HEK293 (cell line): ENCODE measurements around the gene MRPS18A.

ENCODE experiments used
- FEZF1 ChIP-seq: fragments of 450-650 bp; formaldehyde crosslinking; IDR thresholded peaks from 2 replicates; pipeline ENCODE4 v1.5.1; 2016; ENCODE audit warnings: missing biosample characterization, missing genetic modification characterization
- GFI1B ChIP-seq: fragments of 450-650 bp; formaldehyde crosslinking; IDR thresholded peaks from 2 replicates; pipeline ENCODE4 v1.5.1; 2016; ENCODE audit warnings: missing biosample characterization, missing genetic modification characterization
- GLI2 ChIP-seq: fragments of 450-650 bp; formaldehyde crosslinking; IDR thresholded peaks from 2 replicates; pipeline ENCODE4; 2017; ENCODE audit warnings: missing biosample characterization, missing genetic modification characterization, low read depth, borderline replicate concordance
- GLIS1 ChIP-seq: fragments of 450-650 bp; formaldehyde crosslinking; IDR thresholded peaks from 2 replicates; pipeline ENCODE4 v1.5.1; 2016; ENCODE audit warnings: missing biosample characterization, missing genetic modification characterization
- GLIS2 ChIP-seq: fragments of 450-650 bp; formaldehyde crosslinking; IDR thresholded peaks from 2 replicates; pipeline ENCODE4 v1.5.1; 2016; ENCODE audit warnings: missing biosample characterization, missing genetic modification characterization
- HOXD13 ChIP-seq: sonication (generic); formaldehyde crosslinking; IDR thresholded peaks from 2 replicates; pipeline ENCODE4 v1.8.0; 2022; ENCODE audit warnings: missing genetic modification reagents, borderline replicate concordance
- KLF9 ChIP-seq: fragments of 450-650 bp; formaldehyde crosslinking; IDR thresholded peaks from 2 replicates; pipeline ENCODE4 v1.5.1; 2016; ENCODE audit warnings: missing biosample characterization, missing genetic modification characterization, low read depth
- MYNN ChIP-seq: fragments of 450-650 bp; formaldehyde crosslinking; IDR thresholded peaks from 2 replicates; pipeline ENCODE4 v1.5.1; 2016; ENCODE audit warnings: missing biosample characterization, missing genetic modification characterization, borderline replicate concordance
- OVOL3 ChIP-seq: fragments of 450-650 bp; formaldehyde crosslinking; IDR thresholded peaks from 2 replicates; pipeline ENCODE4 v1.5.1; 2016; ENCODE audit warnings: missing biosample characterization, missing genetic modification characterization
- REPIN1 ChIP-seq: fragments of 450-650 bp; formaldehyde crosslinking; IDR thresholded peaks from 2 replicates; pipeline ENCODE4 v1.5.1; 2017; ENCODE audit warnings: missing biosample characterization, missing genetic modification characterization, low read depth
- SP2 ChIP-seq: fragments of 450-650 bp; formaldehyde crosslinking; IDR thresholded peaks from 2 replicates; pipeline ENCODE4 v1.5.1; 2016; ENCODE audit warnings: missing biosample characterization, missing genetic modification characterization
- YY1 ChIP-seq: fragments of 450-650 bp; formaldehyde crosslinking; IDR thresholded peaks from 2 replicates; pipeline ENCODE4 v1.5.1; 2018; ENCODE audit warnings: missing biosample characterization, missing genetic modification characterization
- ZFHX2 ChIP-seq: fragments of 450-650 bp; formaldehyde crosslinking; conservative IDR thresholded peaks from 2 replicates; pipeline ENCODE4 v1.5.1; 2016; ENCODE audit warnings: missing biosample characterization, missing genetic modification characterization
- ZIC2 ChIP-seq: fragments of 450-650 bp; formaldehyde crosslinking; IDR thresholded peaks from 2 replicates; pipeline ENCODE4 v1.5.1; 2016; ENCODE audit warnings: missing biosample characterization, missing genetic modification characterization
- ZNF138 ChIP-seq: fragments of 450-650 bp; formaldehyde crosslinking; IDR thresholded peaks from 2 replicates; pipeline ENCODE4 v1.5.1; 2016; ENCODE audit warnings: missing biosample characterization, missing genetic modification characterization, borderline replicate concordance
- ZNF18 ChIP-seq: fragments of 450-650 bp; formaldehyde crosslinking; IDR thresholded peaks from 2 replicates; pipeline ENCODE4 v1.5.1; 2016; ENCODE audit warnings: missing biosample characterization, missing genetic modification characterization
- ZNF214 ChIP-seq: fragments of 450-650 bp; formaldehyde crosslinking; IDR thresholded peaks from 2 replicates; pipeline ENCODE4 v1.5.1; 2017; ENCODE audit warnings: missing biosample characterization, mild to moderate bottlenecking, missing genetic modification characterization, borderline replicate concordance
- ZNF248 ChIP-seq: fragments of 450-650 bp; formaldehyde crosslinking; IDR thresholded peaks from 2 replicates; pipeline ENCODE4 v1.5.1; 2017; ENCODE audit warnings: missing biosample characterization, missing genetic modification characterization
- ZNF274 ChIP-seq, 2 experiments: fragments of 200-500 bp in 1 of 2; fragments of 450-650 bp in 1 of 2; sonication (Bioruptor generic) in 1 of 2; formaldehyde crosslinking in 1 of 2; IDR thresholded peaks; 2 replicates each; pipeline versions ENCODE4 v1.5.1 to v1.6.1; 2014 to 2016; ENCODE audit warnings: borderline replicate concordance in 1 of 2, inconsistent platforms in 1 of 2, low read length in 1 of 2, missing biosample characterization in 1 of 2, missing genetic modification characterization in 1 of 2
- ZNF292 ChIP-seq: fragments of 450-650 bp; formaldehyde crosslinking; IDR thresholded peaks from 2 replicates; pipeline ENCODE4 v1.5.1; 2016; ENCODE audit warnings: low read depth, missing biosample characterization, missing genetic modification characterization, borderline replicate concordance
- ZNF394 ChIP-seq: fragments of 450-650 bp; formaldehyde crosslinking; IDR thresholded peaks from 2 replicates; pipeline ENCODE4 v1.5.1; 2016; ENCODE audit warnings: missing biosample characterization, missing genetic modification characterization, mild to moderate bottlenecking, moderate library complexity, borderline replicate concordance
- ZNF416 ChIP-seq: fragments of 450-650 bp; formaldehyde crosslinking; IDR thresholded peaks from 2 replicates; pipeline ENCODE4 v1.5.1; 2016; ENCODE audit warnings: missing biosample characterization, missing genetic modification characterization
- ZNF426 ChIP-seq: fragments of 450-650 bp; formaldehyde crosslinking; IDR thresholded peaks from 2 replicates; pipeline ENCODE4 v1.5.1; 2017; ENCODE audit warnings: missing biosample characterization, missing genetic modification characterization, mild to moderate bottlenecking, inconsistent platforms, moderate library complexity
- ZNF513 ChIP-seq: fragments of 450-650 bp; IDR thresholded peaks from 2 replicates; pipeline ENCODE4 v1.5.1; 2018; ENCODE audit warnings: missing biosample characterization, missing genetic modification characterization
- ZNF549 ChIP-seq: fragments of 450-650 bp; IDR thresholded peaks from 2 replicates; pipeline ENCODE4 v1.5.1; 2018; ENCODE audit warnings: missing biosample characterization, missing genetic modification characterization, mild to moderate bottlenecking, inconsistent platforms, moderate library complexity
- ZNF558 ChIP-seq: fragments of 450-650 bp; formaldehyde crosslinking; IDR thresholded peaks from 2 replicates; pipeline ENCODE4 v1.5.1; 2016; ENCODE audit warnings: missing biosample characterization, missing genetic modification characterization
- ZNF571 ChIP-seq: fragments of 450-650 bp; formaldehyde crosslinking; IDR thresholded peaks from 2 replicates; pipeline ENCODE4 v1.5.0; 2017; ENCODE audit warnings: missing biosample characterization, missing genetic modification characterization
- ZNF76 ChIP-seq: fragments of 450-650 bp; formaldehyde crosslinking; IDR thresholded peaks from 2 replicates; pipeline ENCODE4; 2016; ENCODE audit warnings: low read depth, missing biosample characterization, missing genetic modification characterization, borderline replicate concordance
- ZNF776 ChIP-seq: fragments of 450-650 bp; formaldehyde crosslinking; IDR thresholded peaks from 2 replicates; pipeline ENCODE4 v1.5.0; 2017; ENCODE audit warnings: missing biosample characterization, missing genetic modification characterization, borderline replicate concordance
- ZNF791 ChIP-seq: fragments of 450-650 bp; formaldehyde crosslinking; IDR thresholded peaks from 2 replicates; pipeline ENCODE4 v1.5.1; 2016; ENCODE audit warnings: missing biosample characterization, missing genetic modification characterization
- ZNF792 ChIP-seq: fragments of 450-650 bp; formaldehyde crosslinking; IDR thresholded peaks from 2 replicates; pipeline ENCODE4 v1.5.1; 2016; ENCODE audit warnings: missing biosample characterization, missing genetic modification characterization
- ZNF843 ChIP-seq: fragments of 450-650 bp; formaldehyde crosslinking; IDR thresholded peaks from 2 replicates; pipeline ENCODE4 v1.5.1; 2016; ENCODE audit warnings: missing biosample characterization, missing genetic modification characterization
- ZSCAN16 ChIP-seq: fragments of 450-650 bp; formaldehyde crosslinking; IDR thresholded peaks from 2 replicates; pipeline ENCODE4 v1.5.1; 2016; ENCODE audit warnings: missing biosample characterization, missing genetic modification characterization
- ZSCAN30 ChIP-seq: fragments of 450-650 bp; IDR thresholded peaks from 2 replicates; pipeline ENCODE4 v1.5.1; 2018; ENCODE audit warnings: missing biosample characterization, mild to moderate bottlenecking, missing genetic modification characterization, moderate library complexity
- TF ChIP-seq, protein P1 (sequence below): fragments of 450-650 bp; formaldehyde crosslinking; IDR thresholded peaks from 2 replicates; pipeline ENCODE4 v1.5.1; 2016; ENCODE audit warnings: missing biosample characterization, missing genetic modification characterization
- TF ChIP-seq, protein P2 (sequence below): fragments of 450-650 bp; formaldehyde crosslinking; IDR thresholded peaks from 2 replicates; pipeline ENCODE4 v1.5.1; 2016; ENCODE audit warnings: missing biosample characterization, missing genetic modification characterization

MRPS18A gene

GRCh38 chr6:43699564-43700186 is 12.1 kb upstream of the MRPS18A start (continued):
- TF ChIP-seq, protein P1, sequence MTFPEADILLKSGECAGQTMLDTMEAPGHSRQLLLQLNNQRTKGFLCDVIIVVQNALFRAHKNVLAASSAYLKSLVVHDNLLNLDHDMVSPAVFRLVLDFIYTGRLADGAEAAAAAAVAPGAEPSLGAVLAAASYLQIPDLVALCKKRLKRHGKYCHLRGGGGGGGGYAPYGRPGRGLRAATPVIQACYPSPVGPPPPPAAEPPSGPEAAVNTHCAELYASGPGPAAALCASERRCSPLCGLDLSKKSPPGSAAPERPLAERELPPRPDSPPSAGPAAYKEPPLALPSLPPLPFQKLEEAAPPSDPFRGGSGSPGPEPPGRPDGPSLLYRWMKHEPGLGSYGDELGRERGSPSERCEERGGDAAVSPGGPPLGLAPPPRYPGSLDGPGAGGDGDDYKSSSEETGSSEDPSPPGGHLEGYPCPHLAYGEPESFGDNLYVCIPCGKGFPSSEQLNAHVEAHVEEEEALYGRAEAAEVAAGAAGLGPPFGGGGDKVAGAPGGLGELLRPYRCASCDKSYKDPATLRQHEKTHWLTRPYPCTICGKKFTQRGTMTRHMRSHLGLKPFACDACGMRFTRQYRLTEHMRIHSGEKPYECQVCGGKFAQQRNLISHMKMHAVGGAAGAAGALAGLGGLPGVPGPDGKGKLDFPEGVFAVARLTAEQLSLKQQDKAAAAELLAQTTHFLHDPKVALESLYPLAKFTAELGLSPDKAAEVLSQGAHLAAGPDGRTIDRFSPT (tag by site-specific recombination), result no peak
- no peak for TF ChIP-seq ZNF138
- no peak for TF ChIP-seq ZNF248 (tag by site-specific recombination)
- peak; percentile 94 for TF ChIP-seq ZIC2
- TF ChIP-seq ZNF558 (tag by site-specific recombination), result no peak
- TF ChIP-seq FEZF1 (tag by site-specific recombination), result peak; percentile 32
- TF ChIP-seq ZSCAN30, result no peak
- TF ChIP-seq ZNF791 (tag by site-specific recombination), result no peak
- peak; percentile 20; the same call in 1 of the 2 replicates for TF ChIP-seq GLIS2 (tag by site-specific recombination)
- TF ChIP-seq, protein P2, sequence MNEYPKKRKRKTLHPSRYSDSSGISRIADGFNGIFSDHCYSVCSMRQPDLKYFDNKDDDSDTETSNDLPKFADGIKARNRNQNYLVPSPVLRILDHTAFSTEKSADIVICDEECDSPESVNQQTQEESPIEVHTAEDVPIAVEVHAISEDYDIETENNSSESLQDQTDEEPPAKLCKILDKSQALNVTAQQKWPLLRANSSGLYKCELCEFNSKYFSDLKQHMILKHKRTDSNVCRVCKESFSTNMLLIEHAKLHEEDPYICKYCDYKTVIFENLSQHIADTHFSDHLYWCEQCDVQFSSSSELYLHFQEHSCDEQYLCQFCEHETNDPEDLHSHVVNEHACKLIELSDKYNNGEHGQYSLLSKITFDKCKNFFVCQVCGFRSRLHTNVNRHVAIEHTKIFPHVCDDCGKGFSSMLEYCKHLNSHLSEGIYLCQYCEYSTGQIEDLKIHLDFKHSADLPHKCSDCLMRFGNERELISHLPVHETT (tag by site-specific recombination), result no peak
- peak; percentile 95 for TF ChIP-seq GLIS1 (tag by site-specific recombination)
- TF ChIP-seq KLF9, result no peak
- no peak for TF ChIP-seq ZNF792
- no peak for TF ChIP-seq ZNF214 (tag by site-specific recombination)
- no peak for TF ChIP-seq ZNF18 (tag by site-specific recombination)
- no peak for TF ChIP-seq ZNF571 (tag by site-specific recombination)
- TF ChIP-seq ZFHX2, result no peak
- no peak for TF ChIP-seq ZSCAN16
- TF ChIP-seq ZNF76 (tag by site-specific recombination), result peak; percentile 22; the same call in 1 of the 2 replicates
- TF ChIP-seq ZNF776 (tag by site-specific recombination), result no peak
- TF ChIP-seq ZNF416, result no peak
- TF ChIP-seq REPIN1 (tag by site-specific recombination), result no peak
- no peak for TF ChIP-seq OVOL3 (tag by site-specific recombination)
- TF ChIP-seq ZNF274 (IDR thresholded peaks at IDR 0.05; ENCODE audit: low read length), result no peak
- no peak for TF ChIP-seq ZNF274 (tag by site-specific recombination; IDR thresholded peaks at IDR 0.05; ENCODE audit: borderline replicate concordance)
- no peak for TF ChIP-seq ZNF843 (tag by site-specific recombination)
- TF ChIP-seq ZNF292 (tag by site-specific recombination), result no peak
- TF ChIP-seq ZNF394 (tag by site-specific recombination), result no peak
- no peak for TF ChIP-seq GFI1B (tag by site-specific recombination)
- TF ChIP-seq SP2 (tag by site-specific recombination), result no peak
- no peak for TF ChIP-seq MYNN (tag by site-specific recombination)
- no peak for TF ChIP-seq ZNF513 (tag by site-specific recombination)
- TF ChIP-seq HOXD13 (CRISPR knock-in tag), result no peak
- no peak for TF ChIP-seq GLI2 (tag by site-specific recombination)
- no peak for TF ChIP-seq ZNF549
- TF ChIP-seq YY1 (tag by site-specific recombination), result no peak
- TF ChIP-seq ZNF426 (tag by site-specific recombination), result no peak
